Esophagus squamous epithelium (tissue), 4 donors: ENCODE measurements around the gene MED8.

ENCODE experiments used
- CTCF ChIP-seq, 6 experiments: fragments of 450-650 bp in 4 of 6; fragments of 200-600 bp in 2 of 6; sonication (generic) in 2 of 6; IDR thresholded peaks; one replicate each; pipeline ENCODE4 v1.5.1; 2016 to 2019; ENCODE audit warnings: antibody characterized with exemption in 6 of 6, mild to moderate bottlenecking in 4 of 6, moderate library complexity in 4 of 6
- POLR2A ChIP-seq, 4 donors: fragments of 450-650 bp; IDR thresholded peaks; one replicate each; pipeline ENCODE4 v1.6.1; 2017; ENCODE audit warnings: antibody characterized with exemption in 4 of 4, mild to moderate bottlenecking in 4 of 4, moderate library complexity in 3 of 4

- TF ChIP-seq CTCF (IDR thresholded peaks at IDR 0.05), result no peak
- TF ChIP-seq POLR2A (IDR thresholded peaks at IDR 0.05), result no peak
These were observed 7.4 kb downstream of the MED8 start for GRCh38 chr1:43382027-43382779.
